ENCODE measurements around the gene RUNX3. TPM values are rescaled to one million over a fixed set of nuclear protein-coding genes. Genes with fewer than 3 reads are reported as not detected.
A peak's percentile ranks its signal among the peaks of the same experiment; 100 is the strongest.

Gene RUNX3
- total and polyA plus RNA-seq, 2 of the 8 experiments (the other 6 are each of a cell fraction or from before 2014, with no cell fraction given) = 0.62 to 0.82 TPM

DNA sequence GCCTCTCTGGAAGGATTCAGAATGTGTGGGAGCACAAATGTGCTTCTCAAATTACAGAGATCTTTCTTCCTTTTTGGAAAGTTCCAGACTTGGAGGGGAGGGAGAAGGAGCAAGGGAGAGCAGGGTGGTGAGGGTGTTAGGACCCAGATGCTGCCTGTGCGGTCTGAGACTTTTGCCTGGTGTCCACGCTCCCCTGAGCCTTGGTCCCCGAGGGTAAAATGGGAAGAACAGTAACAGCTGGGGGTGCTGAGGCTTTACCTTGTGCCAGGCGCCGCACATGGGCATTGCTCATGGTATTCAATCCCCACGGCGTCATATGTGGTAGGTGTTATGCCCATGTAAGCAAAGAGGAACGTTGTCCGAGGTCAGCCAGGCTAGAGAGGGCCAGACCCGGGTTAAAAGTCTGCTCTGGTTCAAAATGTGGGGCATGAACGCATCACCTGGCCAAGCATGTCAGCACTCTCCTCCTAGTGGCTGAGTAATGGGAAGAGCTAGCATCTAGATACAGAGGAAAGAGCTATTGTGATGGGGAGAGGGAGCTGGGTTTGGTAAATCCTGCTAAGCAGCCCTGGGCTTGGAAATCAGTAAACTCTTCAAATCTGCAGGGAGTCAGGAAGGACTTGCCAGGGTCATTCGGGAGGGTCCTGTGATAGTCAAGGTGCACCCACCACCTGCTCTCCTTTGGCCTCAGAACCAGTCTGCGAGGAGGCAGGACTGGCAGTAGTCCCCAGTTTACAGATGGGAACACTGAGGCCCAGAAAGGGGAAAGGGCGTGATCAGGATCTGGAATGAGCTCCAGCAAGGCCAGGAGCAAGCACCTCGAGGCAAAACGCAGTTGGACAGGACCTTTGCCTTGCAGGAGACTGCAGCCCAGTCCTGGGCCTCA lies 4.5 kb upstream of the RUNX3 start (continued):
- TF ChIP-seq RAD21 (IDR thresholded peaks at IDR 0.05 in 1 of 2, conservative IDR thresholded peaks at IDR 0.05 in 1 of 2; ENCODE audit: low read depth in 2 of 2, low read length in 2 of 2) = peak in 1 of 2 experiments; percentile 23; a peak in 1 of 4 replicates

Measured in H1 (cell line).